IMR-90 (cell line): ENCODE measurements around the gene AJM1. TPM values are rescaled to one million over a fixed set of nuclear protein-coding genes. Genes with fewer than 3 reads are reported as not detected.
"Not testable (repeated sequence)": the region's sequence is repeated elsewhere in the genome, so short reads cannot be mapped to it uniquely, and the experiment has no call there.

ENCODE experiments used
- ATAC-seq: fragments of 200-7000 bp; cut with Tn5 transposase; 2 replicates; pipeline ENCODE4 v1.9.1; 2020; ENCODE audit warnings: low read depth, mild to moderate bottlenecking, moderate library complexity
- BruUV-seq: library from RNA; stranded (reverse); fragments of 400-500 nt; replicated peaks from 2 replicates; lab custom pipeline; 2021; lab: Mats Ljungman, UMichigan
- CTCF ChIA-PET: fragments of 300-600 bp; formaldehyde crosslinking; extraction: SDS; loops from one replicate; lab custom pipeline; 2021; ENCODE audit warnings: antibody characterized with exemption; lab: Yijun Ruan, JAX
- POLR2A ChIA-PET: fragments of 300-600 bp; sonication (Branson Sonifier 250); formaldehyde crosslinking; loops from one replicate; lab custom pipeline; 2022; ENCODE audit warnings: antibody characterized with exemption; ENCODE audit not compliant: unreplicated experiment; lab: Charles Lee
- DNase-seq: peaks from one replicate; pipeline ENCODE4 v3.0.0; 2013
- H2AFZ ChIP-seq: replicated peaks from 2 replicates; pipeline ENCODE3; 2013; ENCODE audit warnings: low read length, mild to moderate bottlenecking; ENCODE audit not compliant: poor library complexity
- H2AK5ac ChIP-seq: 2 replicates; pipeline ENCODE4 v1.6.1; 2013; ENCODE audit warnings: low read depth, low read length, inconsistent platforms
- H2AK9ac ChIP-seq: replicated peaks from 2 replicates; pipeline ENCODE3; 2013; ENCODE audit warnings: mild to moderate bottlenecking, low read depth, low read length, moderate library complexity; ENCODE audit not compliant: poor library complexity
- H2BK120ac ChIP-seq: 2 replicates; pipeline ENCODE4 v1.6.1; 2013; ENCODE audit warnings: low read depth, low read length, inconsistent platforms
- H2BK15ac ChIP-seq: 3 replicates; pipeline ENCODE4 v1.6.1; 2013; ENCODE audit warnings: low read depth, low read length, inconsistent platforms
- H2BK20ac ChIP-seq: 2 replicates; pipeline ENCODE4 v1.6.1; 2013; ENCODE audit warnings: low read depth, mild to moderate bottlenecking, inconsistent platforms, low read length, moderate library complexity
- H2BK5ac ChIP-seq: 2 replicates; pipeline ENCODE4 v1.6.1; 2013; ENCODE audit warnings: mild to moderate bottlenecking, low read depth, low read length, inconsistent platforms; ENCODE audit not compliant: poor library complexity, severe bottlenecking
- H3K14ac ChIP-seq: replicated peaks from 2 replicates; pipeline ENCODE4 v1.6.1; 2013; ENCODE audit warnings: low read depth, low read length, inconsistent platforms
- H3K18ac ChIP-seq: 2 replicates; pipeline ENCODE4 v1.6.1; 2013; ENCODE audit warnings: low read depth, low read length, control low read depth
- H3K23ac ChIP-seq: 2 replicates; pipeline ENCODE4 v1.6.1; 2013; ENCODE audit warnings: low read depth, low read length, inconsistent platforms
- H3K27ac ChIP-seq: 2 replicates; pipeline ENCODE4 v1.5.1; 2013; ENCODE audit warnings: mild to moderate bottlenecking, control low read depth, low read length; ENCODE audit not compliant: insufficient read depth
- H3K27me3 ChIP-seq: 2 replicates; pipeline ENCODE4 v1.6.1; 2013; ENCODE audit warnings: low read length; ENCODE audit not compliant: control insufficient read depth, insufficient read depth
- H3K36me3 ChIP-seq: 2 replicates; pipeline ENCODE4 v1.6.1; 2013; ENCODE audit warnings: low read length, mixed read lengths; ENCODE audit not compliant: control insufficient read depth, insufficient read depth
- H3K4ac ChIP-seq: 2 replicates; pipeline ENCODE4 v1.6.1; 2013; ENCODE audit warnings: low read depth, low read length, inconsistent platforms
- H3K4me1 ChIP-seq: 2 replicates; pipeline ENCODE4 v1.6.1; 2013; ENCODE audit warnings: low read length, mixed read lengths; ENCODE audit not compliant: control insufficient read depth, insufficient read depth
- H3K4me2 ChIP-seq: 2 replicates; pipeline ENCODE4 v1.6.1; 2013; ENCODE audit warnings: low read depth, mild to moderate bottlenecking, control low read depth, low read length, moderate library complexity
- H3K4me3 ChIP-seq: 2 replicates; pipeline ENCODE4 v1.5.1; 2013; ENCODE audit warnings: low read depth, mild to moderate bottlenecking, control low read depth, low read length, moderate library complexity; ENCODE audit not compliant: insufficient read depth
- H3K56ac ChIP-seq: 2 replicates; pipeline ENCODE4 v1.6.1; 2013; ENCODE audit warnings: low read length, inconsistent platforms; ENCODE audit not compliant: insufficient read depth; ENCODE audit errors: extremely low read depth
- H3K79me1 ChIP-seq, 2 experiments: 2 replicates each; pipeline ENCODE4 v1.6.1; 2013; ENCODE audit warnings: low read length in 2 of 2, inconsistent platforms in 1 of 2, low read depth in 1 of 2
- H3K9ac ChIP-seq: 2 replicates; pipeline ENCODE4 v1.6.1; 2013; ENCODE audit warnings: low read depth, low read length, control low read depth
- H3K9me1 ChIP-seq: 2 replicates; pipeline ENCODE4 v1.6.1; 2013; ENCODE audit warnings: low read length, inconsistent platforms; ENCODE audit not compliant: insufficient read depth
- H3K9me3 ChIP-seq: 2 replicates; pipeline ENCODE4 v1.6.1; 2013; ENCODE audit warnings: low read length; ENCODE audit not compliant: control insufficient read depth, insufficient read depth
- H4K20me1 ChIP-seq: 2 replicates; pipeline ENCODE4 v1.6.1; 2013; ENCODE audit warnings: low read length, inconsistent platforms; ENCODE audit not compliant: insufficient read depth
- H4K5ac ChIP-seq: 2 replicates; pipeline ENCODE4 v1.6.1; 2013; ENCODE audit warnings: mild to moderate bottlenecking, low read depth, low read length, control low read depth
- H4K8ac ChIP-seq, 2 experiments: 2 replicates each; pipeline ENCODE4 v1.6.1; 2013; ENCODE audit warnings: low read depth in 2 of 2, low read length in 2 of 2, control low read depth in 1 of 2, inconsistent platforms in 1 of 2
- H4K91ac ChIP-seq: 2 replicates; pipeline ENCODE4 v1.6.1; 2013; ENCODE audit warnings: low read depth, low read length, inconsistent platforms; ENCODE audit not compliant: insufficient read depth
- WGBS, 2 experiments: methylation state at CpG; one replicate each; pipeline versions ENCODE4 v1.1.5 to v1.1.7; 2013; ENCODE audit warnings: missing lambda C conversion rate in 2 of 2; ENCODE audit not compliant: insufficient read length in 1 of 2; ENCODE audit errors: extremely low coverage in 2 of 2; 5-methylcytosine and 5-hydroxymethylcytosine counted together
- dilution Hi-C: fragments of 300-500 bp; cut with HindIII; formaldehyde crosslinking; loops from one replicate; pipeline ENCODE4 v1.14.3; 2018; ENCODE audit warnings: low sequenced_read_pairs; ENCODE audit not compliant: unreplicated experiment
- in situ Hi-C: fragments of 300-500 bp; cut with MboI; formaldehyde crosslinking; loops from 3 replicates; pipeline ENCODE4 v1.14.3; 2019; ENCODE audit warnings: low sequenced_read_pairs, inconsistent platforms, mixed read lengths
- intact Hi-C: fragments of 100-400 bp; cut with micrococcal nuclease; formaldehyde crosslinking; loops from 2 replicates; pipeline ENCODE4 v1.10.0; 2022
- polyA plus RNA-seq, 3 experiments: library from polyadenylated mRNA; depleted of rRNA; stranded (reverse); fragments of >200 nt; gene quantifications; 2 replicates each; pipeline ENCODE4 v1.2.3, GENCODE V29; 2012; ENCODE audit warnings: low replicate concordance in 1 of 3
- total RNA-seq: library from RNA; depleted of rRNA; stranded (reverse); fragments of >200 nt; gene quantifications from 2 replicates; pipeline ENCODE4 v1.2.3, GENCODE V29; 2012

Gene AJM1
- total and polyA plus RNA-seq, 2 of the 4 experiments (the other 2 are of a cell fraction), result 0.18 to 1.5 TPM

- H4K20me1 ChIP-seq, H2BK15ac ChIP-seq, H3K9me3 ChIP-seq, H3K56ac ChIP-seq, ATAC-seq, H3K27me3 ChIP-seq, CTCF ChIA-PET, H3K4me1 ChIP-seq, BruUV-seq, H3K9ac ChIP-seq, H3K18ac ChIP-seq, DNase-seq, POLR2A ChIA-PET, H3K9me1 ChIP-seq, H2BK120ac ChIP-seq, H3K4me2 ChIP-seq, H4K5ac ChIP-seq, in situ Hi-C loops, H2BK5ac ChIP-seq, H3K4me3 ChIP-seq, dilution Hi-C loops, H2AK5ac ChIP-seq, H3K4ac ChIP-seq, H4K91ac ChIP-seq, intact Hi-C loops, H3K23ac ChIP-seq, H2AFZ ChIP-seq, H3K14ac ChIP-seq, H3K79me1 ChIP-seq, H3K27ac ChIP-seq, H4K8ac ChIP-seq, H2BK20ac ChIP-seq, H2AK9ac ChIP-seq: not testable (repeated sequence)
- WGBS, 2 experiments, result 96% methylated on average over 7 of the region's 16 CpGs; no CpG with 5 or more reads in 1 of the 2 experiments
- peaks cover 47% of the 10 kb centered on the region for H3K36me3 ChIP-seq
Observed at GRCh38 chr9:136833381-136834048, 8.8 kb upstream of the AJM1 start.
